Neural crest cell (in vitro differentiated cells): Measurements from ENCODE around the gene GPATCH11. TPM values are rescaled to one million over a fixed set of nuclear protein-coding genes. Genes with fewer than 3 reads are reported as not detected.

ENCODE experiments used
- DNase-seq: peaks from one replicate; pipeline ENCODE4 v3.0.0; 2021; ENCODE audit warnings: low read depth, mixed read lengths, low spot score
- H3K27ac Mint-ChIP-seq: one replicate; pipeline ENCODE4 v1.8.0; 2021; ENCODE audit warnings: mild to moderate bottlenecking, mixed read lengths; ENCODE audit not compliant: unreplicated experiment
- H3K27me3 Mint-ChIP-seq: 2 replicates; pipeline ENCODE4 v1.8.0; 2021; ENCODE audit warnings: low read depth, mild to moderate bottlenecking, mixed read lengths
- H3K36me3 Mint-ChIP-seq: 2 replicates; pipeline ENCODE4 v1.8.0; 2021; ENCODE audit warnings: low read depth, mild to moderate bottlenecking, mixed read lengths
- H3K4me1 Mint-ChIP-seq: 2 replicates; pipeline ENCODE4 v1.8.0; 2021; ENCODE audit warnings: mixed read lengths
- H3K4me3 Mint-ChIP-seq: one replicate; pipeline ENCODE4 v1.8.0; 2021; ENCODE audit warnings: mild to moderate bottlenecking, mixed read lengths
- H3K9me3 Mint-ChIP-seq: 2 replicates; pipeline ENCODE4 v1.8.0; 2021; ENCODE audit warnings: mixed read lengths
- total RNA-seq: library from RNA; stranded (reverse); gene quantifications from 2 replicates; pipeline ENCODE4 v1.2.1, GENCODE V29; 2021
- TF ChIP-seq, protein P1 (sequence below): fragments of 200-600 bp; sonication (generic); conservative IDR thresholded peaks from 2 replicates; pipeline ENCODE4 v1.5.0; 2021; ENCODE audit warnings: antibody characterized with exemption, mild to moderate bottlenecking

Gene GPATCH11
- total RNA-seq, 1 donor from 2014 or later, result 11.4 TPM

GRCh38 chr2:37148325-37148724 is 64.0 kb downstream of the GPATCH11 start:
- Mint-ChIP-seq H3K9me3 (peaks cover 7% of the 10 kb centered on the region), H3K27ac (no peak overlapping the region), H3K4me1 (peaks cover 5% of the 10 kb centered on the region), H3K27me3 (no peaks in the 10 kb centered on the region), H3K4me3 (no peak overlapping the region), H3K36me3 (peaks cover 17% of the 10 kb centered on the region)
- TF ChIP-seq, protein P1, sequence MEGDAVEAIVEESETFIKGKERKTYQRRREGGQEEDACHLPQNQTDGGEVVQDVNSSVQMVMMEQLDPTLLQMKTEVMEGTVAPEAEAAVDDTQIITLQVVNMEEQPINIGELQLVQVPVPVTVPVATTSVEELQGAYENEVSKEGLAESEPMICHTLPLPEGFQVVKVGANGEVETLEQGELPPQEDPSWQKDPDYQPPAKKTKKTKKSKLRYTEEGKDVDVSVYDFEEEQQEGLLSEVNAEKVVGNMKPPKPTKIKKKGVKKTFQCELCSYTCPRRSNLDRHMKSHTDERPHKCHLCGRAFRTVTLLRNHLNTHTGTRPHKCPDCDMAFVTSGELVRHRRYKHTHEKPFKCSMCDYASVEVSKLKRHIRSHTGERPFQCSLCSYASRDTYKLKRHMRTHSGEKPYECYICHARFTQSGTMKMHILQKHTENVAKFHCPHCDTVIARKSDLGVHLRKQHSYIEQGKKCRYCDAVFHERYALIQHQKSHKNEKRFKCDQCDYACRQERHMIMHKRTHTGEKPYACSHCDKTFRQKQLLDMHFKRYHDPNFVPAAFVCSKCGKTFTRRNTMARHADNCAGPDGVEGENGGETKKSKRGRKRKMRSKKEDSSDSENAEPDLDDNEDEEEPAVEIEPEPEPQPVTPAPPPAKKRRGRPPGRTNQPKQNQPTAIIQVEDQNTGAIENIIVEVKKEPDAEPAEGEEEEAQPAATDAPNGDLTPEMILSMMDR, result no peak
- no peak for DNase-seq

Other genes starting within 250 kb of the GPATCH11 start
- 26.4 and 27.2 TPM in 2 replicates for gene STRN, start 118.0 kb upstream of the GPATCH11 start, total RNA-seq
- 17.7 and 19.0 TPM in 2 replicates for gene HEATR5B, start 146 bp upstream of the GPATCH11 start, total RNA-seq
- gene EIF2AK2, start 72.5 kb downstream of the GPATCH11 start, total RNA-seq, result 34.1 and 37.3 TPM in 2 replicates
- gene SULT6B1, start 104.2 kb downstream of the GPATCH11 start, total RNA-seq, result not detected in 2 replicates
- not detected in 2 replicates for gene CEBPZOS, start 112.0 kb downstream of the GPATCH11 start, total RNA-seq
- 55.0 and 60.4 TPM in 2 replicates for gene CEBPZ, start 147.1 kb downstream of the GPATCH11 start, total RNA-seq
- gene NDUFAF7, start 147.1 kb downstream of the GPATCH11 start, total RNA-seq, result 21.9 and 25.1 TPM in 2 replicates
- gene PRKD3, start 240.3 kb downstream of the GPATCH11 start, total RNA-seq, result 62.6 and 68.3 TPM in 2 replicates